ENCODE results near the gene MRPS23.

DNA sequence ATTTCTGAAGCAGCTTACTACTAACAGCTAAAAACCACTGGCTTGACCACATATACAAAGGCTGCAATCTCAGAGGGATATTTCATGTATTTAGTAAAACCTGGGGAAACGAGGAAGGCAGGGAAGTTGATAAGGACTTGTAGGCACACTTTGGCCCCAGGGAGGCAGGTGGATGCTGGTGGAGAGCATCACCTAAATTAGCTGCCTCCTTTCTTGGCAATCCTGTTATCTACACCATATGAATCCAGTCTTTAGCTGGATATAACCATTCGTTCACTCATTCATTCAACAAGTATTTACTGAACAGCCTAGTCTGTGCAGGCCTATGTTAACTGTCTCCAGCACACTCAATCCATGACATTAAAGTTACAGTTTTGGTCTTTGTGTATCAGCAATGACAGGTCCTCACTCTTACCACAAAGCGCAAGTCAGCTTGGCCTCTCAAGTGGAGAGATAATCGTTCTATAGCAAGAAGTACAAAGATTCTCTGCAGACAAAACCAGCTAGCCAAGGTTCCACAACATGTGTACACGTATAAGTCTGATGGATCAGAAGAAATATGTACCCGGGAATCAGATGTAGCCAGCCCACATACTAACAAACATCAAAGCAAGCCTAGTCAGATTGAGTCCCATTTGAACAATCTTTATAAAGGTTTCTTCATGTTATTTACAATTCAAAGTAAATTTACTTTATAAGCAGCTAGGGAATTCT, 10.8 kb downstream of the MRPS23 start:
- TF ChIP-seq EZH2phosphoT487 (IDR thresholded peaks at IDR 0.05; ENCODE audit: insufficient read depth, low read depth) = no peak
- no peak for TF ChIP-seq EZH2 (IDR thresholded peaks at IDR 0.05; ENCODE audit: insufficient read depth, poor library complexity, severe bottlenecking)
